ENCODE measurements around the gene DTX2. TPM values are rescaled to one million over a fixed set of nuclear protein-coding genes. Genes with fewer than 3 reads are reported as not detected.
"Not testable (repeated sequence)": the region's sequence is repeated elsewhere in the genome, so short reads cannot be mapped to it uniquely, and the experiment has no call there.

The DTX2 gene
- total RNA-seq, 1 experiment from 2014 or later: 8.2 TPM

DNA sequence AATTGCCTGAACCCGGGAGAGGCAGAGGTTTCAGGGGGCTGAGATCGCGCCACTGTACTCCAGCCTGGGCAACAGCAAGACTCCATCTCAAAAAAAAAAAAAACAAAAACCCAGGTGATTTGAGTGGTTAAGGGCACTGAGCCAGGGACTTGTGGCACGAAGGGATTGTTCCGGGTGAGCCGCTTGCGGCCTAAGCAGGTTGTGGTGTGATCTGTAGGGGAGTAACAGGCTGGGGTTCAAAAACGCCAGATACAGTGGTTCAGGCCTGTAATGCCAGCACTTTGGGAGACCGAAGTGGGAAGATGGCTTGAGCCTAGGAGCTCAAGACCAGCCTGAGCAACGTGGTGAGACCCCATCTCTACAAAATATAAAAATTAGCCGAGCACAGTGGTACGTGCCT, 17.7 kb upstream of the DTX2 start:
- not testable (repeated sequence) for DNase-seq (ENCODE audit: low spot score)

DNA sequence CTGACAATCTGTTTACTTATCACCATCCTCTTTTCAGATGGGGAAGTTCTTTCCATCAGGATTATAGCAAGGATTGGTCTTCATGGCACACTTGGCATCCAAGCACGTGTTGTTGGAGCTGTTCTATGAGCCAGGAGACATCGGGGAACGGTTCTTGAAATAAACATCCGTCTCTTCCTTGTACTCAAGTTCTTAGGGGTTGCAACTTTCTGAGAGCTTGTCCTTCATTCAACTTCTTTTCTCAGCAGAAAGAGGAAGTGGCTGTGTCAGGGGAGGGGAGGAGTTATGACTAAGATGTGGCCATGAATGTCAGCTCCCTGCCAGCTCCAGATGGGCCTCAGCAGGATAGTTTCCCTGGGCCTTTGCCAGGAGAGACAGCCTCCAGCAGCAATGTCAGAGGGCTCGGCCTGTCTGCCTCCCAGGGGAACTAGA, 15.9 kb upstream of the DTX2 start:
- DNase-seq (ENCODE audit: low spot score): peak; percentile 49

DNA sequence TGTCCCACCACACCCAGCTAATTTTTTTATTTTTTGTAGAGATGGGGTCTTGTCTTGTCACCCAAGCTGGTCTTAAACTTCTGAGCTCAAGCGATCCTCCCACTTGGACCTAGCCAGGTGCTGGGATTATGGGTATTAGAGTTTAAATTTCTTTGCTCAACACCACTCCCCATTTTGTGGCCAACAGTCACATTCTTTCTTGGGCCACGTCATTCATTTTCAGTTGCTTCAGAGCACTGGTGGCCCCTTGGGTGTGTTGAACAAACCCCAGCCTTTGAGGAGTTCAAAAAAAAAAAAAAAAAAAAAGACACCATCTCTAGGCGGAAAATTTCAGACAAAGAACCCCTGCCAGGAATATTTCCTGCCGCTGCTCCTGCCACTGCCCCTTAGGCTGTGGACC, 4.5 kb upstream of the DTX2 start:
- not testable (repeated sequence) for DNase-seq (ENCODE audit: low spot score)

DNA sequence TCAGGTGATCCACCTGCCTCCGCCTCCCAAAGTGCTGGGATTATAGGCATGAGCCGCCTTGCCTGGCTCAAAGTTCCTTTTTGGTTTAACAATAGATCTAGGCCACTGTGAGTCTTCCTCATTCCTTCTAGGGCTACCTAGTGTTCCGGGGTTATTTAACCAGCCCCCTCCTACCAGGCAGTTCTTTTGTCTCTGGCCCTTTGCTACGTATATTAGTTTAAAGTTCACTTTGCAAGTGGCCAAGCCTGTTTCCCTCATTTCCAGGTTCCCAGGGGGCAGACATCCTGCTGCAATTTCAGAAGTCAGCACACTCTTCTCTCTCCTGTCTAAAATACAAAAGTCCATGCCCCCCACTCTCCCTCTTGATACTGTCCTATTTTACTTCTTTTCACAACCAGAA, 3.0 kb upstream of the DTX2 start:
- not testable (repeated sequence) for DNase-seq (ENCODE audit: low spot score)

DNA sequence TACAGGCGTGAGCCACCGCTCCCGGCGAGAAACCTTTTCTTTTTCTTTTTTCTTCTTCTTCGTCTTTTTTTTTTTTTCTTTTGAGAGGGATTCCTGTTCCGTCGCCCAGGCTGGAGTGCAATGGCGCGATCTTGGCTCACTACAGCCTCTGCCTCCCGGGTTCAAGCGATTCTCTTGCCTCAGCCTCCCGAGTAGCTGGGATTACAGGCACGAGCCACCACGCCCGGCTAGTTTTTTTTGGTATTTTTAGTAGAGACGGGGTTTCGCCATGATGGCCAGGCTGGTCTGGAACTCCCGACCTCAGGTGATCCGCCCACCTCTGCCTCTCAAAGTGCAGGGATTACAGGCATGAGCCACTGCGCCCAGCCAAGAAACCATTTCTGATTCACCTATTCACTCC, 742 bp upstream of the DTX2 start:
- not testable (repeated sequence) for DNase-seq (ENCODE audit: low spot score)

DNA sequence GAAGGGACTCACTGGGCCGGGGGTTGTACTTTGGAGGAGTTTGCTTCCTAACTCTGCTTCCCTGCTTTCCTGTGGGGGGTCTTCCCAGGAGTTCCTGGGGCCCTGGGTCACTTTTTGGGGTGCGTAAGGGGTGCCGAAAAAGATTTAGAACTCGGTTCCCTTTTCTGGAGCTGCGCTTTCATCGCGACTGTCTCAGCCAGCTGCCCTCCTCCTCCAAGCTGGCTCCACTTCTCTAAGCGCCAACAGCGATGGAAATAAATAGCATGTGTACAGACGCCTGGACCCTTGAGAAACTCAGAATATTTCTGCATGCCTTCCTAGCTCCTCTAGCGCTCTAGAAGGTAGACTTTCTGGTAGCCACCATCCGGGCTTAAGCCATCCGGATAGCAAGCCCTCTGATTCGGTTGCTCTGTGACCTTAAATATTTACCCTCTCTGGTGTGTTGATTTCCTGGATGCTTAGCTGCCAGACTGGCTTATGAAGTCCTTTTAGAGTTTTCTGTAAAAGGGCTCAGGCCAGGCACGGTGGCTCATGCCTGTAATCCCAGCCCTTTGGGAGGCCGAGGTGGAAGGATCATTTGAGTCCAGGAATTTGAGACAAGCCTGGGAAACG, 868 bp downstream of the DTX2 start:
- not testable (repeated sequence) for DNase-seq (ENCODE audit: low spot score)

DNA sequence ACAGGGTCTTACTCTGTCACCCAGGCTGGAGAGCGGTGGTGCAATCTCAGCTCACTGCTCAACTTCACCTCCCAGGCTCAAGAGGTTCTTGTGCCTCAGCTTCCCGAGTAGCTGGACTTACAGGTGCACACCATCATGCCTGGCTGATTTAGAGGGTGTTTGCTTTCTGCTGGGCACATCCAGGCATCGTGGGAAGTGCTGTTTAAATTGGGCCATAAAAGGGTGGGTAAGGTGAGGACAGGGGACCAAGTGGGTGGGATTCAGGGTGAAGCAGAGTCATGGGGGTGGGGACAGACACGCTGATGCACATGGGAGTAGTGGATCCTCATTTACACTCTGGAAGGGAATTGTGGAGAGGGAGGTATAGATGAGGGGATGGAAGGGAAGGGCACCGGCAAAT, 3.5 kb downstream of the DTX2 start:
- not testable (repeated sequence) for DNase-seq (ENCODE audit: low spot score)

DNA sequence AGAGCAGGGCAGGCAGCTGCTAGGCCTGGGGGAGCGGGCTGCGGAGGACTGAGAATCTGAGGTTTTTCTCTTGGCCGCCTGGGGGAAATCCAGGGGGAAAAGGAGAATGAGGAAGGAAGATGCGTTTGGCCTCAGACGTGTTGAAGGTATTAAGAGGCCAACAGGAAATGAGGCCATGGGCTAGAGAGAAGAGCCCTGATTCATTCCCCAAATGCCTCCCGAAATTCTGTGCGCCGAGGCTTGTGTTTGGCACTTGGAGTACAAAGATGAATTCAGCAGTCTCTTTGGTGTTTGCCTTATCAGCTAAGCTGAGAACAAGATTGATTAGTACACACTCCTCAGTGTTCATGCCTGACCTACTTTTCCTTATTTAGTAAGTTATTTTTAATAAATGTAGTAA, 4.4 kb downstream of the DTX2 start:
- DNase-seq (ENCODE audit: low spot score): not testable (repeated sequence)

DNA sequence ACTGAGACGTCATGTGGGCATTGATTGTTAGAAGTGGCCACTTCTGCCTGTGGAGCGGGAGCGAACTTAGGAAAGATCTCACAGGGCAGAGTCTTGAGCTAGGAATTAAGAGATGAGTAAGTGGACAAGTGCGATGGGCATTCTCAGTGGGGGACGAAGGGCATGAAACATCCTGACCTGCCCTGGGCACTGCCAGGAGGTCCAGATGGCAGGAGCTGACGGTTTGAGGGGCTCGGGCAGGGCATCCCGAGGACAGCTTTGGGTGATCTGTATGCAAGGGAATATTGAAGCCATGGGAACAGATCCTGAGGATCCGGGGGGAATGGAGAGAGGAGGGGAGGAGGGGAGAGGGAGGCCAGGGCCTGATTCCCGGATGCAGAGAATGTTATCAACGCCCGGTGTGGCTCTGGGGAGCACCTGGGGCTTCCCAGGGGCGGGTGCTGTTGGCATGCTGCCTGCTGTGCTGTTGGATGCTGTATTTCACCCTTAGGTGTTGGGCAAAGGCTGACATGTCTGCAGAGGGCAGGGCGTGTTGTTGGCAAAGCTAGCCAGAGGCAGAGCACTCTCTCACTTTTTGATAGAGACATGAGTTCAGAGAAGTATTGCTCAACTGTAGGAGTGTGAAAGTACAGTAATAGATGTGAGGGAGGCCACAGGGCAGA, 6.4 kb downstream of the DTX2 start:
- not testable (repeated sequence) for DNase-seq (ENCODE audit: low spot score)

DNA sequence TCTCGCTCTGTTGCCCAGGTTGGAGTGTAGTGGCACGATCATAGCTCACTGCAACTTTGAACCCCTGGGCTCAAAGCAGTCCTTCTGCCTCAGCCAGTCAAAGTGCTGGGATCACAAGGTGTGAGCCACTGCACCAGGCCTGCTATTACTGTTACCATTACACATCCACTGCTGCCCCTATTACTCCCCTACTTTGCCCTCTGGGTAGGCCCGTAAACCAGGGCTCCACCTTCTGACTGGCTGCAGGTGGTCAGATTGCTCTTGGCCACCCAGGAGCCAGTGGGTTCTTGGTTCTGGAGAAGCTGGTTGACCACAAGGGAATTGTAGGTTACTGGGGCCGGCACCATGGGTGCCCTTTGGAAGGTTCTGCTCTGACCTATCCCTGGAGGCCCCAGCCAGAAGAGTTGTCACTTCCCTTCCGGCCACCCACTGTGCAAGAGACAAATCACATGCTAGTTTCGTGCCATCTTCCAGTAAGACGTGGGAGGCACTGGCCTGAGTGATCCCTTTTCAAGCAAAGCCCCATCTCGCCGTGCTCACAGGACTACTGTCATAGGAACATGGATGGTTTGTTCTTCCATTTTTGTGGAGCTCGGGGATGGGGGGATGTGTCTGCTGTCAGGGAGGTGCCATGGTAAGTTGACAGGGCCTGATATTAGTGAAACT, 10.2 kb downstream of the DTX2 start:
- DNase-seq (ENCODE audit: low spot score): not testable (repeated sequence)

DNA sequence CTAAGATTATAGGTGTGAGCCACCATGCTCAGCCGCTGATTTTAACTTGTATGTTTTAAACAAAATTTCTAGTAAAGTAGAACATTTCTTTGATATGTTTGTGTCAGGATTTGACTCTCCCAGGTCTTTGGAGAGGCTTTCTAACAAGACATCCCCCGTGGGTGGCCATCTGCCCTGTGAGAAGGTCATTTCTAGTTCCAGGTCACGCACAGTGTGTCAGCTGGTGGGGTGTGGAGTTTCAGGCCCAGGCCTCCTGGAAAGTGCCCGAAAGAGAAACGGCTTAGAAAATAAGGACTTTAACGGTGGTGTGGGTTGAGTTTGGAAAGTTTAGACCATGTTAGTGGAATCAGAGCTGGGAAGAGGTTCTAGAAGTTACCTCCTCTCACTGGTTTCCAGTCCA, 11.6 kb downstream of the DTX2 start:
- not testable (repeated sequence) for DNase-seq (ENCODE audit: low spot score)

DNA sequence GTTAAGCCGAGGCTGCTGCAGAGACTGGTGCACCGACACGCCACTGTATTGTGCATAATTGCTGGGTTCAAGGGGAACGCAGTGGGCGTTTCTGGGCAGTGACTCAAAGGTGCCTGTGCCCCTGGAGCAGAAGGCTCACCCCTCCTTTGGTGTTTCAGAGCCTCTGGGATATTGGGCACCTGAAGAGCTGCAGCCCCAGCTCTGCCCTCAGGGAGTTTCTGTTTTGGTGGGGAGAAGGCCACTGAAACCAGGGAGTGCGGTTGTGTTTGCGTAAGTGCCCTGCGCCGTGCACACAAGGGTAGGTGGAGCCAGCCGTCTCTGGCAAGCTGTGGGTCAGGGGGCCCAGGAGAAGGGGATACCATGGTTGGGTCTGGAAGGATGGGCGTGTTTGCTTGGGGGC, 14.8 kb downstream of the DTX2 start:
- not testable (repeated sequence) for DNase-seq (ENCODE audit: low spot score)

DNA sequence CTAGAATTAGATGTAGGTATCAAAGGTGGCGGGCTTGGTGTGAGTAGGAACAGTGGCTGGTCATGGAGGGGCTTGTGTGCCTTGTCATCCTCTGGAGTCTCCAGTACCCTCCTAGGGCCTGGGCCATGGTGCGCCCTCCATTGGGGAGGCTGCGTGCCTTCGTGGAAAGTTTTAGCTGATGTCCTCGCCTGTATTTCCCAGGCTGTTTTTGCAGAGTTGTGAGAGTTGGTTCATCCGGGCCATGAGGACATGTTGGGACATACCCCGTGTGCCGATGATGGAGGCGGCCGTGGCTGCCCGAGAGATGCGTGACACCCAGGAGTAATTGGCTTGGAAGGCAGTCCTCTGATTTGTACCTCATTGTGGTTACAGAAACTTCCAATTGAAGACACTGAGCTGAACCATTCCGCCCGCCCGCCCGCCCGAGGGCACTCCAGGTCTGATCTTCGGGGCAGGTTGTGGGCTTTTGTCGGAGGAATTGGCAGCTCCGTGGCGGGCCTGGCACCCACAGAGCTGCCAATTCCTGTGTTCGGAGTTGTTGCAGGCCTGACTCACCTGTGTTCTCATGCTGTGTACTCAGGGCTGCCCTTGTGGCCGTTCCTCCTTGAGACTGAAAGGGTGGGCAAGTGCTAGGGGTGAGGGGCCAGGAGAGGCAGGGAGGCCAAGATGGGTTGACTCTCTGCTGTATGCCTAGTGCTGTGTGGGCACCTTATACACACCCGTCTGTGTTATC, 15.4 kb downstream of the DTX2 start:
- DNase-seq (ENCODE audit: low spot score): not testable (repeated sequence)

DNA sequence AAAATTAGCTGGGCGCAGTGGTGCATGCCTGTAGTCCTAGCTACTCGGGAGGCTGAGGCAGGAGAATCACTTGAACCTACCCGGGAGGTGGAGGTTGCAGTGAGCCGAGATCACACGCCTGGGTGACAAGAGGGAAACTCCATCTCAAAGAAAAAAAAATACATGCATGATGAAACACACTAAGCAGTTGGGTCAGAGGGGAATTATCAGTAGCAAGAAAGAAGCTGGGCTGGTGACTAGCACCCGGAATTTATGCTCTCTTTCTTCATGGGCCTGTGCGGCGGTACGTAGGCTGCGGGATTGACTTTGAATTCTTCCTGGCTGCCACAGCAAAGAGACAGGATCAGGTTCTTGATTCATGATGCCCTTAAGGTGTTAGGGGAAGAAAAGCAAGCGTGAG, 18.1 kb downstream of the DTX2 start:
- DNase-seq (ENCODE audit: low spot score): not testable (repeated sequence)

DNA sequence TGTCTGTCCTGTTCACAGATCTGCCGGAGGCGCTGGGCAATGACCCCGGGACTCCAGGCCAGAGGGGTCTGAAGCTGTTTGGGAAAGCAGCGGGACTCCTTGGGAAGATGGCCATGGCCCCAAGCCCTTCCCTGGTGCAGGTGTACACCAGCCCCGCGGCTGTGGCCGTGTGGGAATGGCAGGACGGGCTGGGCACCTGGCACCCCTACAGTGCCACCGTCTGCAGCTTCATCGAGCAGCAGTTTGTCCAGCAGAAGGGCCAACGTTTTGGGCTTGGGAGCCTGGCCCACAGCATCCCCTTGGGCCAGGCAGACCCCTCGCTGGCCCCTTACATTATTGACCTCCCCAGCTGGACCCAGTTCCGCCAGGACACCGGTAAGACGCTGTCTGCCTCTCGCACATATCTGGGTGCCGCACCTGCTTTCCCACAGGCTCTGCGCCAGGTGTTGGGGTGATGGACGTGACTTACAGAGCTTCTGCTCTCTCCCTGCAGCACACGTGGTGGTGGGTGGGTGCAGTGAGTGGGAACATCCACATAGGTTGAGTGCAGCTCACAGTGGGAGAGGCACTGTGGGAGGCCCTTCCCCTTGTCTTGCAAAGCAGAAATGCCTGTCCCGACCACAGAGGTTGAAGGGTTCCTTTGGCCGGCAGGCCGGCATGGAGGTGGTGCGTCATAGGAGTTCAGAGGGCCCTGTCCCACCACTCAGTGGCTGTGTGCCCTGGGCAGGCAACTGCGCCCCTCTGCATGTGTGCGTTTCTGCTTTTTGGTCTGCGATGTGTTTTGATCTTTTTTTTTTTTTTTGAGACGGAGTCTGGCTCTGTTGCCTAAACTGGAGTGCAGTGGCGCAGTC, 19.1 kb downstream of the DTX2 start:
- not testable (repeated sequence) for DNase-seq (ENCODE audit: low spot score)

DNA sequence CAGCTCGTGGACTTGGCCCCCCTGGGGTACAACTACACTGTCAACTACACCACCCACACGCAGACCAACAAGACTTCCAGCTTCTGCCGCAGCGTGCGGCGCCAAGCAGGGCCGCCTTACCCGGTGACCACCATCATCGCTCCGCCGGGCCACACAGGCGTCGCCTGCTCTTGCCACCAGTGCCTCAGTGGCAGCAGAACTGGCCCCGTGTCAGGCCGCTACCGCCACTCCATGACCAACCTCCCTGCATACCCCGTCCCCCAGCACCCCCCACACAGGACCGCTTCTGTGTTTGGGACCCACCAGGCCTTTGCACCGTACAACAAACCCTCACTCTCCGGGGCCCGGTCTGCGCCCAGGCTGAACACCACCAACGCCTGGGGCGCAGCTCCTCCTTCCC, 21.2 kb downstream of the DTX2 start:
- DNase-seq (ENCODE audit: low spot score): not testable (repeated sequence)

DNA sequence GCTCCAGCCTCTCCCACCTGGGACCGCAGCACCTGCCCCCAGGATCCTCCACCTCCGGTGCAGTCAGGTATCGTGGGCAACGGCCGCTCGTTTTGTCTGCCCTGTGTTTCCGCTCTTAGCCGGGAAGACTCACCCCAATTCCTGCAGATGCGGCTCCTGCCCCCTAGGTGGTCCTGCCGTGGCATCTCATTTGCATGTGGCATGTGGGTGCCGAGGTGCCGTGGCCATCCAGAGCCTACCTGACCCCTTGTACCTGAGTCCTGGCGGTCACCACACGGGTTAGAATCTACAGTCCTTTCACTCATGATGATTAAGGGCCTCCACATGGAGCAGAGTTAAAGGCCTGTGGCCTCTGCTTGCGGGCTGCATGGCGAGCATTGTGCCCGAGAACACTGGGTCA, 21.6 kb downstream of the DTX2 start:
- DNase-seq (ENCODE audit: low spot score): not testable (repeated sequence)

DNA sequence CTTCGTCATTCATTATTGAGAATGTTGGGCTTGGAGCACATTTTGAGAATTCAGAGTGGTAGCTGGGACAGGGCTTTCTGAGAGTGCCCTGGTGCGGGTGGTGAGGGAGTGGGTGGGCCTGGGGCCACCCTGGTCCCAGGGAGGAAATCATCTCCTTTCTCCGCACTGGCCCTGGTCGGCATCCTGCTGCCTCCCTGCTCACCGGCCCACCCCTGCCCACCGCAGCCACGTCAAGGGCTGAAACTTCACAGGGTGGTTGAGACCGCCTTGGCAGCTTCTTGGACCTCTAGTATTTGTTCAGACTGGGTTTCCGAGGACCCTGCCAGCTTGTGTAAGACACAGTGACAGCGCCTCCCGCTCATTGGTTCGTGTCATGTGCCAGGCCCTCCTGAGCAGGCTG, 22.9 kb downstream of the DTX2 start:
- not testable (repeated sequence) for DNase-seq (ENCODE audit: low spot score)

DNA sequence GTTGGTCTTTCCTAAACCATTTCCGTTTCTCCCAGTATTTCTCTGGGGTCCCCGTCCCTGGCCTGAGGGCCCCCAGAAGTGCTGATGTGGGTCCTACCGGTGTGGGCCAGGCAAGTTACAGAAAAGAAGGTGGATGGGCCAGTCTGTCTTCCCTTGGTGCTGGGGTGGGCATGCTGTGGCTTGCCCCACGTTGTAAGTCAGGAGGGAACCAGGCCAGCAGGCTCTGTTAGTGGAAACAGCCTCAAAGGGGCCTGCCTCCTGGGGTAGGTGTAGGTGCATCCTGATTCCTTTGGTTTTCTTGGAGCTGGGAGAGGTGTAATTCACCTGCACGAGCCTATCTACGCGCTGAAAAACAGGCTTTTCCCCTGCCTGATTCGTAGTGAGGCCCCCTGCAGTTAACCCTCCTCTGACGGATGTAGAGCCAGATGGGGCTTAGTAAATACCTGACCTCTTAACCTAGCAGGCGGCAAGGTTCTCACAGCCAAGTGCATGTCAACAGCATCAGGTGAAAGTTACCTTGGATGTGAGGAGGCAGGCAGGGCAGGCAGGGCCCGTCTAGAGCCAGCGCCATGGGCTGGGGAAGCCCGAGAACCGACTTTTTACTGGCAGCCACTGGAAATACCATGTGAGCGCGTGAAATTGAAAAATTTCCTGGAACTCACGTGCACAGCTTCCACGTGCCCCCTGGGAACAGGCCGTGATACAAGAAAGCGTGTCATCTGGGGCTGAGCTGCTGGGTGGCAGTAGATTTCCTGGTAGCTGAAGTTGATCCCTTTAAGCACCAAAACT, 24.5 kb downstream of the DTX2 start:
- DNase-seq (ENCODE audit: low spot score): not testable (repeated sequence)

DNA sequence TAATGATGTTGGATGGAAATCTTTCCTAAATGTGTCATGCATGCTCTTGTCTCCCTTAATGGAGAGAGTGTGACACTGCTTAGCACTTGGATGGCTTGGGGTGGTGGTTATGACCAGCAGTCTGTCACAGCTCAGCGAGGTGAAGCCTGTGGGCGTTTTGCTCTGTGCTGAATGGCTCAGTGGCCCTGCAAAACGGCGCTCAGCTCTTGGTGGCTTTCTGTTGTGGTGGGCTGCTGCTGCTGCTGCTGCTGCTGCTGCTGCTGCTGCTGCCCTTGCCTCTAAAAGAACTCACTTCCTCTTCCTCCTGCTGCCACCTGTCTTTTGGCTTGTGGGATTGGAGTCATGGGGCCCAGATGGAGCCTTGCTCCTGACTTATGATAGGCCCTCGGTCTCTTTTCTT, 25.1 kb downstream of the DTX2 start:
- DNase-seq (ENCODE audit: low spot score): not testable (repeated sequence)

DNA sequence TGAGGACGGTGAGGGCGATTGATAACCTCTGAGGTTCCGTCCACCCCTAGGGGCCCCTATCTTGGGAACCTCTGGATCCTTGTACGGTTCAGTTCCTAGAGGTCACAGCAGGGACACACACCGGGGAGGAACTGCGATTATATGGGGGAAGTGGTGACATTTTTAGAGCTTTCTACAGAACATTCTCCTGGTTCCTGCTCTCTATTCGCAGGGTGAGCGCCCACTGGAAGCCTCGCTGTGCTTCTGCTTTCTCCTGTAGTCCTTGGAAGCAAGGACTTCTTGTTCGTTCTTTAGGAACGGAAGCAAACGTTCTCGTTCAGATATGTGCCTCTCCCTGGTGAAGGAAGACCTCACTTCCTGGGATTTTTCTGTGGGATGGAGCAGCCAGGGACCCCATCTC, 26.5 kb downstream of the DTX2 start:
- not testable (repeated sequence) for DNase-seq (ENCODE audit: low spot score)

Measured in H4 (cell line).